Liver (tissue), 9 donors: ENCODE measurements around the gene ZFYVE9. TPM values are rescaled to one million over a fixed set of nuclear protein-coding genes. Genes with fewer than 3 reads are reported as not detected.

Source experiments
- DNase-seq: peaks from one replicate; pipeline ENCODE4 v3.0.0-alpha.2; 2017; ENCODE audit warnings: low spot score
- H3K27ac ChIP-seq, 2 donors: one replicate each; pipeline ENCODE4 v1.7.0; 2013; ENCODE audit warnings: inconsistent platforms in 2 of 2, low read length in 2 of 2, control low read depth in 1 of 2, low read depth in 1 of 2, mild to moderate bottlenecking in 1 of 2
- H3K27me3 ChIP-seq, 4 donors: one replicate each; pipeline versions ENCODE4 v1.6.1 to v1.7.0; 2013; ENCODE audit warnings: low read length in 3 of 4, inconsistent platforms in 1 of 4, mild to moderate bottlenecking in 1 of 4, moderate library complexity in 1 of 4; ENCODE audit not compliant: control insufficient read depth in 4 of 4, insufficient read depth in 4 of 4
- H3K36me3 ChIP-seq, 4 donors: one replicate each; pipeline versions ENCODE4 v1.6.1 to v1.7.0; 2013; ENCODE audit warnings: low read length in 3 of 4, mild to moderate bottlenecking in 3 of 4, low read depth in 1 of 4, moderate library complexity in 1 of 4; ENCODE audit not compliant: control insufficient read depth in 4 of 4, insufficient read depth in 3 of 4
- H3K4me1 ChIP-seq, 4 donors: one replicate each; pipeline versions ENCODE4 v1.6.1 to v1.7.0; 2013; ENCODE audit warnings: low read length in 3 of 4, mild to moderate bottlenecking in 3 of 4, moderate library complexity in 1 of 4; ENCODE audit not compliant: control insufficient read depth in 4 of 4, insufficient read depth in 4 of 4
- H3K4me3 ChIP-seq, 3 donors: one replicate each; pipeline versions ENCODE4 v1.6.1 to v1.7.0; 2013; ENCODE audit warnings: low read length in 3 of 3, control low read depth in 1 of 3, low read depth in 1 of 3, mild to moderate bottlenecking in 1 of 3
- H3K9ac ChIP-seq, 2 donors: one replicate each; pipeline ENCODE4 v1.7.0; 2013; ENCODE audit warnings: low read length in 2 of 2, mild to moderate bottlenecking in 2 of 2, moderate library complexity in 2 of 2, control low read depth in 1 of 2, low read depth in 1 of 2
- H3K9me3 ChIP-seq, 4 donors: one replicate each; pipeline versions ENCODE4 v1.6.1 to v1.7.0; 2013; ENCODE audit warnings: low read length in 3 of 4; ENCODE audit not compliant: control insufficient read depth in 4 of 4
- ATF3 ChIP-seq: IDR thresholded peaks from 2 replicates; pipeline ENCODE4 v1.6.1; 2016; ENCODE audit warnings: antibody characterized with exemption
- CTCF ChIP-seq: fragments of 150-350 bp; IDR thresholded peaks from 2 replicates; pipeline ENCODE4 v1.5.1; 2017; ENCODE audit warnings: improper control_type of control experiment, low read depth, low read length; ENCODE audit not compliant: missing input control
- EGR1 ChIP-seq, 2 donors: IDR thresholded peaks; 2 replicates each; pipeline ENCODE4 v1.6.1; 2016 to 2018; ENCODE audit warnings: antibody characterized with exemption in 2 of 2, low read depth in 2 of 2
- FOXA1 ChIP-seq: IDR thresholded peaks from 2 replicates; pipeline ENCODE4 v1.6.1; 2016; ENCODE audit warnings: antibody characterized with exemption
- FOXA2 ChIP-seq: IDR thresholded peaks from 2 replicates; pipeline ENCODE4 v1.6.1; 2016; ENCODE audit warnings: antibody characterized with exemption
- GABPA ChIP-seq, 2 donors: IDR thresholded peaks in 1 of 2; conservative IDR thresholded peaks in 1 of 2; 2 replicates each; pipeline ENCODE4 v1.6.1; 2016; ENCODE audit warnings: antibody characterized with exemption in 2 of 2, mild to moderate bottlenecking in 1 of 2, moderate library complexity in 1 of 2
- HNF4A ChIP-seq, 2 donors: conservative IDR thresholded peaks; 2 replicates each; pipeline ENCODE4 v1.6.1; 2016; ENCODE audit warnings: antibody characterized with exemption in 2 of 2, mild to moderate bottlenecking in 2 of 2
- HNF4G ChIP-seq: IDR thresholded peaks from 2 replicates; pipeline ENCODE4 v1.6.1; 2016; ENCODE audit warnings: antibody characterized with exemption
- JUND ChIP-seq, 2 donors: IDR thresholded peaks; 2 replicates each; pipeline ENCODE4 v1.6.1; 2016; ENCODE audit warnings: antibody characterized with exemption in 2 of 2
- MAX ChIP-seq: IDR thresholded peaks from 2 replicates; pipeline ENCODE4 v1.6.1; 2016; ENCODE audit warnings: antibody characterized with exemption
- NR2F2 ChIP-seq: IDR thresholded peaks from 2 replicates; pipeline ENCODE4 v1.6.1; 2016; ENCODE audit warnings: antibody characterized with exemption
- RAD21 ChIP-seq, 2 donors: IDR thresholded peaks; 2 replicates each; pipeline ENCODE4 v1.6.1; 2016; ENCODE audit warnings: antibody characterized with exemption in 2 of 2, mild to moderate bottlenecking in 2 of 2
- REST ChIP-seq: IDR thresholded peaks from 2 replicates; pipeline ENCODE4 v1.6.1; 2016; ENCODE audit warnings: antibody characterized with exemption, mild to moderate bottlenecking
- RXRA ChIP-seq, 2 donors: IDR thresholded peaks; 2 replicates each; pipeline ENCODE4 v1.6.1; 2017 to 2018; ENCODE audit warnings: antibody characterized with exemption in 2 of 2, mild to moderate bottlenecking in 1 of 2
- TAF1 ChIP-seq: conservative IDR thresholded peaks from 2 replicates; pipeline ENCODE4 v1.6.1; 2016; ENCODE audit warnings: antibody characterized with exemption, mild to moderate bottlenecking
- YY1 ChIP-seq: IDR thresholded peaks from 2 replicates; pipeline ENCODE4 v1.6.1; 2016; ENCODE audit warnings: antibody characterized with exemption, mild to moderate bottlenecking
- ZBTB33 ChIP-seq: IDR thresholded peaks from 2 replicates; pipeline ENCODE4 v1.6.1; 2016; ENCODE audit warnings: antibody characterized with exemption
- WGBS: extraction: QIAGEN DNeasy Blood & Tissue Kit; methylation state at CpG from one replicate; pipeline ENCODE4 v1.1.7; 2013; 5-methylcytosine and 5-hydroxymethylcytosine counted together
- polyA plus RNA-seq, 2 donors: library from polyadenylated mRNA; stranded (reverse) in 1 of 2; unstranded in 1 of 2; fragments of 200-250 nt in 1 of 2; fragments of >200 nt in 1 of 2; fragmentation: Nextera tagmentation in 1 of 2; extraction: Ambion mirVana in 1 of 2; gene quantifications; one replicate each; pipeline versions ENCODE4 v1.2.1 to v1.2.3, GENCODE V29; 2013 to 2015
- total RNA-seq, 2 donors: library from RNA; depleted of rRNA; stranded (reverse); fragments of >200 nt; gene quantifications; one replicate each; pipeline ENCODE4 v1.2.3, GENCODE V29; 2014
- donor health status: healthy.
- donor health status: healthy.
- donor health status: healthy.
- donor health status: healthy.
- donor health status: healthy.

The ZFYVE9 gene
- total and polyA plus RNA-seq, 4 donors = 3.8 to 20.9 (median 7.7) TPM

GRCh38 chr1:52225174-52225573 lies 83.3 kb downstream of the ZFYVE9 start:
- TF ChIP-seq MAX (no peak), REST (no peak), TAF1 (no peak), CTCF (no peak), YY1 (no peak), HNF4G (no peak), NR2F2 (no peak), RAD21 (IDR thresholded peaks at IDR 0.05) (no peak), ATF3 (no peak), ZBTB33 (no peak), GABPA (IDR thresholded peaks at IDR 0.05 in 1 of 2, conservative IDR thresholded peaks at IDR 0.05 in 1 of 2) (no peak), FOXA2 (no peak), EGR1 (IDR thresholded peaks at IDR 0.05; ENCODE audit: low read depth in 2 of 2) (no peak), HNF4A (conservative IDR thresholded peaks at IDR 0.05) (no peak), JUND (IDR thresholded peaks at IDR 0.05) (no peak), FOXA1 (no peak), RXRA (IDR thresholded peaks at IDR 0.05) (no peak)
- H3K36me3 ChIP-seq = peaks cover 0 to 4% (median 0%) of the 10 kb centered on the region in 4 donors
- no peaks in the 10 kb centered on the region for H3K4me1 ChIP-seq
- WGBS = 96% methylated on average over 10 of the region's 10 CpGs
- peaks cover 0 to 11% (median 2%) of the 10 kb centered on the region in 4 donors for H3K9me3 ChIP-seq
- H3K27me3 ChIP-seq = no peaks in the 10 kb centered on the region
- H3K4me3 ChIP-seq = no peak overlapping the region
- DNase-seq = no peak
- no peak overlapping the region for H3K27ac ChIP-seq
- no peak overlapping the region for H3K9ac ChIP-seq

- peaks cover 0 to 9% (median 2%) of the 10 kb centered on the region in 4 donors for H3K9me3 ChIP-seq
- no peak for TF ChIP-seq ATF3
- no peak for TF ChIP-seq FOXA2
- TF ChIP-seq EGR1 (IDR thresholded peaks at IDR 0.05; ENCODE audit: low read depth in 2 of 2) = no peak
- no peak for TF ChIP-seq RAD21 (IDR thresholded peaks at IDR 0.05)
- TF ChIP-seq HNF4A (conservative IDR thresholded peaks at IDR 0.05) = no peak
- no peak for TF ChIP-seq JUND (IDR thresholded peaks at IDR 0.05)
- TF ChIP-seq FOXA1 = no peak
- no peak for TF ChIP-seq ZBTB33
- H3K27ac ChIP-seq = no peak overlapping the region
- H3K27me3 ChIP-seq = no peaks in the 10 kb centered on the region
- H3K36me3 ChIP-seq = peaks cover 0 to 4% (median 0%) of the 10 kb centered on the region in 4 donors
- no peaks in the 10 kb centered on the region for H3K4me1 ChIP-seq
- WGBS = 98% methylated on average over 3 of the region's 3 CpGs
- no peak overlapping the region for H3K9ac ChIP-seq
- no peak for DNase-seq
- no peak overlapping the region for H3K4me3 ChIP-seq
Measured at GRCh38 chr1:52229494-52229893, 87.6 kb downstream of the ZFYVE9 start.
